GM19468 (cell line): ENCODE data around the gene ZNF169.
"Not testable (repeated sequence)": the region's sequence is repeated elsewhere in the genome, so short reads cannot be mapped to it uniquely, and the experiment has no call there.

Source experiments
- ATAC-seq: cut with Tn5 transposase; IDR thresholded peaks from one replicate; pipeline ENCODE4 v1.9.1; 2021; ENCODE audit warnings: mild to moderate bottlenecking, moderate library complexity, moderate number of reproducible peaks; ENCODE audit not compliant: unreplicated experiment; ENCODE audit errors: extremely low read depth

Gene ZNF169

DNA sequence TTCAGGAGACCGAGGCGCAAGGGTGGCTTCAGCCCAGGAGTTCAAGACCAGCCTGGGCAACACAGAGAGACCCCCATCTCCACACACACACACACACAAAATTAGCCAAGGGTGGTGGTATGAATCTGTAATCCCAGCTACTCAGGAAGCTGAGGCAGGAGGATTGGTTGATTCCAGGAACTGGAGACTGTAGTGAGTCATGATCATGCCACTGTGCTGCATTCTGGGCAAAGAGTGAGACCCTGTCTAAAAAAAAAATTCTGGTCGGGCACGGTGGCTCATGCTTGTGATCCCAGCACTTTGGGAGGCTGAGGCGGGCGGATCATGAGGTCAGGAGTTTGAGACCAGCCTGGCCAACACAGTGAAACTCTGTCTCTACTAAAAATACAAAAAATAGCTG, 80.6 kb downstream of the ZNF169 start:
- ATAC-seq: not testable (repeated sequence)

DNA sequence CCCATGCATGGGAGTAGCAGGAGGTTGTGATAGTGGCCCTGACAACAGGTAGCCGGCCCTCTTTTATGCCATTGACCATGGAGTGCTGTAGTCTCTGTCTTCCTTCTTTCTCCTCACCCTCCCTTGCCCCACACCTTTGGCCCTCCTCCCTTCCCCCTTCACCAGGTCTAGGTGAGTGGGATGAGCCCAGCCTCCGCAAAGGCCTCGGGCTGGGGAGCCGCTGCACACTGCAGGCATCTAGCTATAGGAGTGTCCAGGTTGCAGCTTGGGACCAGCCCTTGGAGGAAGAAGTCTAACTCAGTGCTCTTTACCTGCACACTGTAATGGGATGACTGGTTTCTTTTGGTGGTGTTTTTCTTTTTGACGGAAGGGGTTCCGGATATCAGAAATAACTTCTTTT, 81.7 kb downstream of the ZNF169 start:
- not testable (repeated sequence) for ATAC-seq

DNA sequence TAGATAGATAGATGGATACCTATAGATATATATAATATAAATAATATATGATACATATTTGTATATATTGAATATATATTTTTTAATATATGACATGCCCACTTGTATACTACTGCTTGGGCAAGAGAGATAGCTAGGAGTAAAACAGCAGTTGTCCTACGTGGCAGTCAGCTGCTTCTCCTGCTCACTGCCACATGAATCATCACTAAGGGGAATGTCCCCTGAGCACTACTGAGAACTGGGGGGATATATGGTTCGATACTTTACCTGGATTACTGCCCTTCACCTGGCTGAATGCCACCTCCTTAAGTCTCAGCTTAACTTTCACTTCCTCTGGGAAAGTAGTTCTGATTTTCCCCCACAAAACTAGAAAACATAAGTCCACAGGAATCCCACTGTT, 82.6 kb downstream of the ZNF169 start:
- ATAC-seq: not testable (repeated sequence)

DNA sequence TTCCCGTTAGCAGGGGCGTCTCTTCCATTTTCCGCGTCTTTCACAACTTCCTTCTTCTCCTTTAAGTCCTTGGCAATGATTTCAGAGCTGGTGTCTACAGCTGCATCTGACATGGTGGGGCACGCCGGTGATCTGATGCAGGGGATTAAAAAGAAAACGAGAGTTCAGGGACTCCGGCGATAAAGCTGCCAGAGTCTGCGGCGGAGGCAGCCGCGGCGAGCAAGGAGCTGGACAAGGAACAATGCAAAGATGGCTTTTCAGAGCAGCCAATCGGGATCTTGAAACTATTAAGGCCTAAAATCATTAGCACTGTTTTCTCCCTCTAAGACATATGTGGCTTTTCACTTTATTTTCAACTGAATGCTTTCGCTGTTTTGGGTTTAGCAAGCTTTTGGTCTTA, 88.4 kb downstream of the ZNF169 start:
- ATAC-seq: not testable (repeated sequence)

DNA sequence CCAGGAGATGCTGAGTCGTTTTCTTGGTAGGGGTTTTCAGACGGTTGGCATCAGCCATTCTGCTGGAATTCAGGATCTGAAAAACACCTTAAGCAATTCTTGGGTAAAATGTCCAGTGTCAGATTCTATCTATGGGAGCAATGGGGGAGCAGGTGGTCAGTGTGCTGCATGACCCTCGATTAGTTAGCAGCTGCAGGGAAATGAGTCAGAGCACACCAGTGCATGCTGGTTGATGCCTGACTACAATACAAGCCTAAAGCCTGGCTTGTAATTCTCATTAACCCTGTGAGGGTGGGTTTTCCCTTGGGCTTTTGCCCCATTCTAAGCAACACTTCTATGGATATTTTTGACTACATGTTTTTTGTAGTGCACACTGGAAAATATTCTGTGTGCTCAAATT, 89.7 kb downstream of the ZNF169 start:
- not testable (repeated sequence) for ATAC-seq
